IPS DF 4.7 (cell line): ENCODE data around the gene PRKG1.

Experiments used
- DNase-seq: peaks from one replicate; pipeline ENCODE4 v3.0.0-alpha.2; 2013; ENCODE audit warnings: low spot score; ENCODE audit errors: extremely low read depth

PRKG1 gene

DNA sequence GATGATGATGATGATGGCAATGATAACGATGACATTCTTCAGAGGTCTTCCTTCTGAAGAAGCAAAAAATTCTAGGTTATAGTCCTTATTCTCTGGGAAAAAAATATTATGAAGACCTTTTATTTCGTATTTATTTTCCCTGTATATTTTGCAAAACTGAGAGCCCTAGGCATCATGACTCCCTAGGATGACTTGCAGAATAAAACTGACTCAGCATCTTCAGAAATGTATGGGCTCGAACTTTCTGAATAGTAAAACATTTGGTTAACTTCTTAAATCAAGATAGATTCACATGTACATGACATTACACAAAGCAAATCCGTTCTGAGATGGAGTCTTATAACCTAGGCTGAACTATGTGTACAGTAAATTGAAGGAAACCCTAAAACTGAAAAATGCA, 1269.2 kb downstream of the PRKG1 start:
- no peak for DNase-seq

DNA sequence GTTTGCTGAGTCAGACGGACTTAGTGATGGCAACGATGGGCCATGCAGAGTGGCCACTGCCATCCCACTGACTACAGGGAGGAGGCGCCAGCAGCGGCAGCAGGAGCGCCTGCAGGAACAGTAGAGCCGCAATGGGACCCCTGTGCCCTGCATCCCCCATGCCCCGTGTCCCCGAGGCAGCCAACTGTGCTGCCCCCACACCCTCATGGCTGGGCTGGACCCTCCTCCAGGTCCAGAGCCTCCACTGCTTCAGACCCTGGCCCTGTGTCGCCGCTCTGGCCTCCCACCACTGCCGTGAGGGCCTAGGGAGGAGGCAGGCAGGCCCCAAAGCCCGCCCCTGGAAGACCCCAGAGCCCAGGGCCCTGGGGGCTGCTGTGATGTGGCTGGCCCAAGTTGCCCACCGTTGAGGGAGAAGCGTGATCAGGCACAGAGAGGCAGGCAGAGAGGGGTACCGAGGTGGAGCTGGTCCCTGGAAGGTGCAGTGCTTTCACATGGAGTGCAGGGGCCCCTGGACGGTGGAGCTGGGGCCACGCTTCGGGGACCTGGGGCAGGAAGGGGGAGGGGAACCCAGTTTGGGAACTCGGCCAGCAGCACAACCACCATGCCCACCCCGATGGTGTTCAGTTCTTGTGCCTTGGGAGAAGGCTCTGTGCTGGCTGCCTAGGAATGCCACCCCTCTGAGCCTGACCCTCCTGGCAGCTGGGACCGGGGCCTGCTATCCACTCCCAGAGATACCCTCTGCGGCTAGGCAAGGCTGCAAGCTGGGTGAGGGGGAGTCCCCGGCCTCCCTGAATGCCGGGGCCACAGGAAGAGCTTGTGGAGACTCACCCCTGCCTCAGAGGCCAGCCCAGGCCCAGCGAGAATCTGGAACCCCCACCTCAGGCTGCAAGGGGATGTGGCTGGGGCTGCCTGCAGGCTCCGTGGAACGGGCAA, 1272.4 kb downstream of the PRKG1 start:
- DNase-seq, result no peak

- DNase-seq, result no peak
Observed at GRCh38 chr10:52347327-52347667, 1273.0 kb downstream of the PRKG1 start.
